ENCODE data around the gene TGFB1.

DNA sequence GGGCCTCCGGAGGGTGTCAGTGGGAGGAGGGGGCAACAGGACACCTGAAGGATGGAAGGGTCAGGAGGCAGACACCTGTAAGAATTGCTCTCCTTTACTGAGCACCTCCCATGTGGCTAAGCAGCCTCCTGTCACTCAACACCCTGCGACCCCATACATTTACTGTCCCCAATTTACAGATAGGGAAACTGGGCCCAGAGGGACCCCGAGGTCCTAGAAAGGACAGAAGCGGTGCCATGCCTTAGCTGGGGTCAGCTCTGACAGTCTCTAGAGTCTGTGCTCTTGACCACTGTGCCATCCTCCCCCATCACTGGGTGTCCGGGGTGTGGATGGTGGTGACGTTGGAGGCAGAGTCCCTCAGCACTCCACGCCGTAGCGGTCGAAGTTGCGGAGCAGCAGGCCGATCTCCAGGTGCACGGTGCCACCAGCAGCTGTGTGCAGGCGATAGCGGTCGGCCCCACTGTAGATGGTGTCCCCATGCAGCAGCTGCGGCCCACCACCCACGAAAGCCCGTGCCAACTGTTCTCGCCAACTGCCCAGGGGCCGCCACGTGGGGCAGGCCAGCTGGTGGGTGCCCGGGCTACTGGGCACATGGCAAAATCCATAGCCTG lies 726 bp upstream of the TGFB1 start:
- TF ChIP-seq, protein P1, sequence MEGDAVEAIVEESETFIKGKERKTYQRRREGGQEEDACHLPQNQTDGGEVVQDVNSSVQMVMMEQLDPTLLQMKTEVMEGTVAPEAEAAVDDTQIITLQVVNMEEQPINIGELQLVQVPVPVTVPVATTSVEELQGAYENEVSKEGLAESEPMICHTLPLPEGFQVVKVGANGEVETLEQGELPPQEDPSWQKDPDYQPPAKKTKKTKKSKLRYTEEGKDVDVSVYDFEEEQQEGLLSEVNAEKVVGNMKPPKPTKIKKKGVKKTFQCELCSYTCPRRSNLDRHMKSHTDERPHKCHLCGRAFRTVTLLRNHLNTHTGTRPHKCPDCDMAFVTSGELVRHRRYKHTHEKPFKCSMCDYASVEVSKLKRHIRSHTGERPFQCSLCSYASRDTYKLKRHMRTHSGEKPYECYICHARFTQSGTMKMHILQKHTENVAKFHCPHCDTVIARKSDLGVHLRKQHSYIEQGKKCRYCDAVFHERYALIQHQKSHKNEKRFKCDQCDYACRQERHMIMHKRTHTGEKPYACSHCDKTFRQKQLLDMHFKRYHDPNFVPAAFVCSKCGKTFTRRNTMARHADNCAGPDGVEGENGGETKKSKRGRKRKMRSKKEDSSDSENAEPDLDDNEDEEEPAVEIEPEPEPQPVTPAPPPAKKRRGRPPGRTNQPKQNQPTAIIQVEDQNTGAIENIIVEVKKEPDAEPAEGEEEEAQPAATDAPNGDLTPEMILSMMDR (optimal IDR thresholded peaks at IDR 0.05 in 1 of 3, IDR thresholded peaks at IDR 0.05 in 1 of 3, conservative IDR thresholded peaks at IDR 0.05 in 1 of 3; ENCODE audit: extremely low read depth in 1 of 3, insufficient read depth in 2 of 3, low read length in 3 of 3) = no peak
- no peak for TF ChIP-seq EZH2 (IDR thresholded peaks at IDR 0.05; ENCODE audit: low read length)
